Liver (tissue), 9 donors: ENCODE data around the gene SPATA17. TPM values are rescaled to one million over a fixed set of nuclear protein-coding genes. Genes with fewer than 3 reads are reported as not detected.

Experiments used
- DNase-seq: peaks from one replicate; pipeline ENCODE4 v3.0.0-alpha.2; 2017; ENCODE audit warnings: low spot score
- H3K27ac ChIP-seq, 2 donors: one replicate each; pipeline ENCODE4 v1.7.0; 2013; ENCODE audit warnings: inconsistent platforms in 2 of 2, low read length in 2 of 2, control low read depth in 1 of 2, low read depth in 1 of 2, mild to moderate bottlenecking in 1 of 2
- H3K27me3 ChIP-seq, 4 donors: one replicate each; pipeline versions ENCODE4 v1.6.1 to v1.7.0; 2013; ENCODE audit warnings: low read length in 3 of 4, inconsistent platforms in 1 of 4, mild to moderate bottlenecking in 1 of 4, moderate library complexity in 1 of 4; ENCODE audit not compliant: control insufficient read depth in 4 of 4, insufficient read depth in 4 of 4
- H3K36me3 ChIP-seq, 4 donors: one replicate each; pipeline versions ENCODE4 v1.6.1 to v1.7.0; 2013; ENCODE audit warnings: low read length in 3 of 4, mild to moderate bottlenecking in 3 of 4, low read depth in 1 of 4, moderate library complexity in 1 of 4; ENCODE audit not compliant: control insufficient read depth in 4 of 4, insufficient read depth in 3 of 4
- H3K4me1 ChIP-seq, 4 donors: one replicate each; pipeline versions ENCODE4 v1.6.1 to v1.7.0; 2013; ENCODE audit warnings: low read length in 3 of 4, mild to moderate bottlenecking in 3 of 4, moderate library complexity in 1 of 4; ENCODE audit not compliant: control insufficient read depth in 4 of 4, insufficient read depth in 4 of 4
- H3K4me3 ChIP-seq, 3 donors: one replicate each; pipeline versions ENCODE4 v1.6.1 to v1.7.0; 2013; ENCODE audit warnings: low read length in 3 of 3, control low read depth in 1 of 3, low read depth in 1 of 3, mild to moderate bottlenecking in 1 of 3
- H3K9ac ChIP-seq, 2 donors: one replicate each; pipeline ENCODE4 v1.7.0; 2013; ENCODE audit warnings: low read length in 2 of 2, mild to moderate bottlenecking in 2 of 2, moderate library complexity in 2 of 2, control low read depth in 1 of 2, low read depth in 1 of 2
- H3K9me3 ChIP-seq, 4 donors: one replicate each; pipeline versions ENCODE4 v1.6.1 to v1.7.0; 2013; ENCODE audit warnings: low read length in 3 of 4; ENCODE audit not compliant: control insufficient read depth in 4 of 4
- ATF3 ChIP-seq: IDR thresholded peaks from 2 replicates; pipeline ENCODE4 v1.6.1; 2016; ENCODE audit warnings: antibody characterized with exemption
- CTCF ChIP-seq: fragments of 150-350 bp; IDR thresholded peaks from 2 replicates; pipeline ENCODE4 v1.5.1; 2017; ENCODE audit warnings: improper control_type of control experiment, low read depth, low read length; ENCODE audit not compliant: missing input control
- EGR1 ChIP-seq, 2 donors: IDR thresholded peaks; 2 replicates each; pipeline ENCODE4 v1.6.1; 2016 to 2018; ENCODE audit warnings: antibody characterized with exemption in 2 of 2, low read depth in 2 of 2
- FOXA1 ChIP-seq: IDR thresholded peaks from 2 replicates; pipeline ENCODE4 v1.6.1; 2016; ENCODE audit warnings: antibody characterized with exemption
- FOXA2 ChIP-seq: IDR thresholded peaks from 2 replicates; pipeline ENCODE4 v1.6.1; 2016; ENCODE audit warnings: antibody characterized with exemption
- GABPA ChIP-seq, 2 donors: IDR thresholded peaks in 1 of 2; conservative IDR thresholded peaks in 1 of 2; 2 replicates each; pipeline ENCODE4 v1.6.1; 2016; ENCODE audit warnings: antibody characterized with exemption in 2 of 2, mild to moderate bottlenecking in 1 of 2, moderate library complexity in 1 of 2
- HNF4A ChIP-seq, 2 donors: conservative IDR thresholded peaks; 2 replicates each; pipeline ENCODE4 v1.6.1; 2016; ENCODE audit warnings: antibody characterized with exemption in 2 of 2, mild to moderate bottlenecking in 2 of 2
- HNF4G ChIP-seq: IDR thresholded peaks from 2 replicates; pipeline ENCODE4 v1.6.1; 2016; ENCODE audit warnings: antibody characterized with exemption
- JUND ChIP-seq, 2 donors: IDR thresholded peaks; 2 replicates each; pipeline ENCODE4 v1.6.1; 2016; ENCODE audit warnings: antibody characterized with exemption in 2 of 2
- MAX ChIP-seq: IDR thresholded peaks from 2 replicates; pipeline ENCODE4 v1.6.1; 2016; ENCODE audit warnings: antibody characterized with exemption
- NR2F2 ChIP-seq: IDR thresholded peaks from 2 replicates; pipeline ENCODE4 v1.6.1; 2016; ENCODE audit warnings: antibody characterized with exemption
- RAD21 ChIP-seq, 2 donors: IDR thresholded peaks; 2 replicates each; pipeline ENCODE4 v1.6.1; 2016; ENCODE audit warnings: antibody characterized with exemption in 2 of 2, mild to moderate bottlenecking in 2 of 2
- REST ChIP-seq: IDR thresholded peaks from 2 replicates; pipeline ENCODE4 v1.6.1; 2016; ENCODE audit warnings: antibody characterized with exemption, mild to moderate bottlenecking
- RXRA ChIP-seq, 2 donors: IDR thresholded peaks; 2 replicates each; pipeline ENCODE4 v1.6.1; 2017 to 2018; ENCODE audit warnings: antibody characterized with exemption in 2 of 2, mild to moderate bottlenecking in 1 of 2
- SP1 ChIP-seq: IDR thresholded peaks from 2 replicates; pipeline ENCODE4 v1.6.1; 2018; ENCODE audit warnings: antibody characterized with exemption, mild to moderate bottlenecking
- TAF1 ChIP-seq: conservative IDR thresholded peaks from 2 replicates; pipeline ENCODE4 v1.6.1; 2016; ENCODE audit warnings: antibody characterized with exemption, mild to moderate bottlenecking
- YY1 ChIP-seq: IDR thresholded peaks from 2 replicates; pipeline ENCODE4 v1.6.1; 2016; ENCODE audit warnings: antibody characterized with exemption, mild to moderate bottlenecking
- ZBTB33 ChIP-seq: IDR thresholded peaks from 2 replicates; pipeline ENCODE4 v1.6.1; 2016; ENCODE audit warnings: antibody characterized with exemption
- WGBS: extraction: QIAGEN DNeasy Blood & Tissue Kit; methylation state at CpG from one replicate; pipeline ENCODE4 v1.1.7; 2013; 5-methylcytosine and 5-hydroxymethylcytosine counted together
- polyA plus RNA-seq, 2 donors: library from polyadenylated mRNA; stranded (reverse) in 1 of 2; unstranded in 1 of 2; fragments of 200-250 nt in 1 of 2; fragments of >200 nt in 1 of 2; fragmentation: Nextera tagmentation in 1 of 2; extraction: Ambion mirVana in 1 of 2; gene quantifications; one replicate each; pipeline versions ENCODE4 v1.2.1 to v1.2.3, GENCODE V29; 2013 to 2015
- total RNA-seq, 2 donors: library from RNA; depleted of rRNA; stranded (reverse); fragments of >200 nt; gene quantifications; one replicate each; pipeline ENCODE4 v1.2.3, GENCODE V29; 2014
- donor health status: healthy.
- donor health status: healthy.
- donor health status: healthy.
- donor health status: healthy.
- donor health status: healthy.

The SPATA17 gene
- total and polyA plus RNA-seq, 4 donors: 0.08 TPM; not detected in 2

- WGBS: 83% methylated on average over 4 of the region's 4 CpGs
- Histone ChIP-seq H3K27me3 (no peaks in the 10 kb centered on the region), H3K9me3 (no peaks in the 10 kb centered on the region), H3K4me1 (no peaks in the 10 kb centered on the region), H3K27ac (no peak overlapping the region), H3K9ac (no peak overlapping the region), H3K4me3 (no peak overlapping the region), H3K36me3 (no peaks in the 10 kb centered on the region)
- TF ChIP-seq RXRA (IDR thresholded peaks at IDR 0.05): no peak
- no peak for TF ChIP-seq FOXA2
- no peak for TF ChIP-seq ZBTB33
- no peak for TF ChIP-seq TAF1
- no peak for TF ChIP-seq SP1
- TF ChIP-seq GABPA (IDR thresholded peaks at IDR 0.05 in 1 of 2, conservative IDR thresholded peaks at IDR 0.05 in 1 of 2): no peak
- TF ChIP-seq EGR1 (IDR thresholded peaks at IDR 0.05; ENCODE audit: low read depth in 2 of 2): no peak
- TF ChIP-seq HNF4G: no peak
- no peak for TF ChIP-seq REST
- TF ChIP-seq YY1: no peak
- TF ChIP-seq JUND (IDR thresholded peaks at IDR 0.05): no peak
- TF ChIP-seq NR2F2: no peak
- no peak for TF ChIP-seq CTCF
- TF ChIP-seq HNF4A (conservative IDR thresholded peaks at IDR 0.05): no peak
- no peak for TF ChIP-seq RAD21 (IDR thresholded peaks at IDR 0.05)
- TF ChIP-seq FOXA1: no peak
- no peak for TF ChIP-seq MAX
- TF ChIP-seq ATF3: no peak
- no peak for DNase-seq
Measured at GRCh38 chr1:217781056-217781455, 149.9 kb downstream of the SPATA17 start.

- H3K9me3 ChIP-seq: no peaks in the 10 kb centered on the region
- H3K9ac ChIP-seq: no peak overlapping the region
- H3K27me3 ChIP-seq: no peaks in the 10 kb centered on the region
- no peak overlapping the region for H3K4me3 ChIP-seq
- DNase-seq: no peak
- no peak overlapping the region for H3K27ac ChIP-seq
- WGBS: 87% methylated on average over 2 of the region's 2 CpGs
- no peaks in the 10 kb centered on the region for H3K4me1 ChIP-seq
- H3K36me3 ChIP-seq: no peaks in the 10 kb centered on the region
- no peak for TF ChIP-seq RXRA (IDR thresholded peaks at IDR 0.05)
- TF ChIP-seq EGR1 (IDR thresholded peaks at IDR 0.05; ENCODE audit: low read depth in 2 of 2): no peak
- TF ChIP-seq YY1: no peak
- TF ChIP-seq GABPA (IDR thresholded peaks at IDR 0.05 in 1 of 2, conservative IDR thresholded peaks at IDR 0.05 in 1 of 2): no peak
- TF ChIP-seq CTCF: no peak
- TF ChIP-seq TAF1: no peak
- no peak for TF ChIP-seq ATF3
- no peak for TF ChIP-seq RAD21 (IDR thresholded peaks at IDR 0.05)
- TF ChIP-seq FOXA2: no peak
- TF ChIP-seq SP1: no peak
- TF ChIP-seq ZBTB33: no peak
- no peak for TF ChIP-seq MAX
- no peak for TF ChIP-seq NR2F2
Measured at GRCh38 chr1:217791091-217791490, 159.9 kb downstream of the SPATA17 start.
